CD4-positive, alpha-beta T cell treated with Interleukin-15 for 4 hours (primary cell): ENCODE results near the gene ERC1.

Experiments
- DNase-seq: peaks from one replicate; pipeline ENCODE4 v3.0.0-alpha.2; 2020; ENCODE audit warnings: low spot score

Gene ERC1

DNA sequence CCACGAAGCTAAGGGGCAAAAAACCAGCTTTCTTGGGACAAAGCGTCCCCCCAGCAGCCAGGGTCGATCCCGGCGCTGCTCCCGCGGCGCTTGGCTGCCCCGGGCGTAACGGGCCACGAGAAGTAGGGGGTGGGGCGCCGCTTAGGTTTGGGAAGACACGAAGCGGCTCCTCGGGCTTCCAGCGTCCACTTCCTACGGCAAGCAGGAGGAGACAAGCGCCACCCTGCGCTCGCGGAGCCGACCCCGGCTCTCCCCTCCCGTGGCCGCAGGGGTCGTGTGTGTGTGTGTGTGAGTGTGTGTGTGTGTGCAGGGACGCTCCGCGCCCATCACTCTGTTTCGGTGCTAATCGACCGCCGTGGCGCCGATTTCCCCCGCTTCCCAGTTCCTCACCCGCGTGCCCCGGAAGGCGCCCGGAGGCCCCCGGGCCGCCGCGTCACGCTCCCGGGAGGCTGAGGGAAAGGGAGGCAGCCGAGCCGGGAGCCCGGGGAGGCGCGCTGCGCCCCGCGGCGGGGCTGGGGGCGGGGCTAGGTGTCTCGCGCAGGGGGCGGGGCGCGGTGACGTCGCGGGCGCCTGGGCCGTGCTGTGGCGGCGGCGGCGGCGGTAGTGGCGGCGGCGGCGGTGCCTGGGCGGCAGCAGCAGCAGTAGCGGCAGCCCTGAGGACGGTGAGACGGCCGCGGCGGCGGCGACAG lies at the start of gene ERC1:
Gene ERC1 (plus strand): TSS at position 563 of the 689 bp plus-strand sequence. CDS start 36,681 bp downstream, outside the sequence.
- DNase-seq, result peak; percentile 81

DNA sequence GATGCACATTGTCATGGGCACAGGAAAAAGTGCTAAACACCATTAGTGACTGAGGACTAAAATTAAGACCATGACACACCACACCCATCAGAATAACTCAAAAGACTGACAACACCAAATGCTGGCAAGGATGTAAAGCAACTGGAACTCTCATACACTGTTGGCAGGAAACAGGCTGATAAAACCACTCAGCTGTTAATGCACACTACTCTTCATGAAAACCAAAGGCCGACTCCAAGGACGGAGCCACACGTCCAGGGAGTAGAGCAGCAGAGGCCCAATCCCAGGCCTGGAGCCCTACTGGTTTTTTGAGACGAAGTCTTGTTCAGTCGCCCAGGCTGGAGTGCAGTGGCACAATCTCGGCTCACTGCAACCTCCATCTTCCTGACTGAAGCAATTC lies 48.0 kb upstream of the ERC1 start:
- DNase-seq, result no peak

DNA sequence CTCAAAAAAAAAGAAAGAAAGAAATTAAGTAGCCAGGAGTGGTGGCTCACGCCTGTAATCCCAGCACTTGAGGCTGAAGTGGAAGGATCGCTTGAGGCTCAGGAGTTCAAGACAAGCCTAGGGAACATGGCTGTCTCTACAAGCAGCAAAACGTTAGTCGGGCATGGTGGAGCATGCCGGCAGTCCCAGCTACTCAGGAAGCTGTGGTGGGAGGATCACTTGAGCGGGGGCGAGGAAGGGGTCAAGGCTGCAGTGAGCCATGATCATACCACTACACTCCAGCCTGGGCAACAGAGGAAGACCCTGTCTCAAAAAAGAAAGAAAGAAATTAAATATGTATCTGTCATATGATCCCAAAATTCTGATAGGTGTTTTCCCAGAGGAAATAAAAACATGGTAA lies 46.8 kb upstream of the ERC1 start:
- no peak for DNase-seq

DNA sequence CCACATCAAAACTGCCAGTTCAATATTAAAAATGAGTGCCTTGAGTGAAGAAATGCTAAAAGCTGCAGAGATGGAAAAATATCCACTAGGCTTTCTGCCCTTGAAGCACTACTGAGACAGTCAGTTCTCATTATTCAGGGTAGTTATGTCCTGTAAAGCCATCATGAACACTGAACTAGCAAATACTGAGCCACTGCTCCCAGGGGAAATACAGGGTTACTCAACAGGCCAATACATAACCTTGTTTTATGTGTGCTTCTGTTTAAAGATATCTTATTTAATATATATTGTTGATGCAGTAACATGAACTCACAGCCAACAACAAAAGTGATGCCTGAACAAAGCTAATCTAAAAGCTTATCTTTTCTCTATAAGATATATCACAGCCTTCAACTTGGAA lies 44.8 kb upstream of the ERC1 start:
- no peak for DNase-seq

DNA sequence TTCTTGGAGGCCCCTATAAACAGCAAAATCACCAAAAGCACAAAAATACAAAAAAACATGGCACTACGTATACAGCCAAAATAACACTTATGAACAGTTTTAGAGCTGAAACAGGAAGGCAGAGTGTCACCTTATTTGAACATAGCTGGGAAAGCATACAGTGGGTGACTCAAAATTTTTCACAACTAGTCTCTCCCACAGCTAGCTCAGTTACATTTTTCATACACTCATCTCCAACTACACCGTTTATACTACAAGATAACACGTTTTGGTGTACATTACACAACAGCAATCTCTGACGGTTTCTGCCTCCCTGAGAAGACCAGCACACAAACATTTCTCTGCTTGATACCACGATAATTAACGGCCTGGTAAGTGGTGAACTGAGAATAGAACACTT lies 44.4 kb upstream of the ERC1 start:
- no peak for DNase-seq

DNA sequence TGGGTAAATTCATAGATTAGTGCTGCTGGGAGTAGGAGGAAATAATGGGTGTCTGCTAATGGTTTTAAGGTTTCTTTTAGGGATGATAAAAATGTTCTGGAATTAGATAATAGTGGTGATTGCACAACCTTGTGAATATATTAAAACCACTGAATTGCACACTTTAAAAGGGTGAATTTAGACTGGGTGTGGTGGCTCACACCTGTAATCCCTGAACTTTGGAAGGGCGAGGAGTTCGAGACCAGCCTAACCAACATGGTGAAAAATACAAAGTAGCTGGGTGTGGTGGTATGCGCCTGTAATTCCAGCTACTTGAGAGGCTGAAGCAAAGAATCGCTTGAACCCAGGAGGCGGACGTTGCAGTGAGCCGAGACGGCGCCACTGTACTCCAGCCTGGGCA lies 42.8 kb upstream of the ERC1 start:
- DNase-seq, result no peak

DNA sequence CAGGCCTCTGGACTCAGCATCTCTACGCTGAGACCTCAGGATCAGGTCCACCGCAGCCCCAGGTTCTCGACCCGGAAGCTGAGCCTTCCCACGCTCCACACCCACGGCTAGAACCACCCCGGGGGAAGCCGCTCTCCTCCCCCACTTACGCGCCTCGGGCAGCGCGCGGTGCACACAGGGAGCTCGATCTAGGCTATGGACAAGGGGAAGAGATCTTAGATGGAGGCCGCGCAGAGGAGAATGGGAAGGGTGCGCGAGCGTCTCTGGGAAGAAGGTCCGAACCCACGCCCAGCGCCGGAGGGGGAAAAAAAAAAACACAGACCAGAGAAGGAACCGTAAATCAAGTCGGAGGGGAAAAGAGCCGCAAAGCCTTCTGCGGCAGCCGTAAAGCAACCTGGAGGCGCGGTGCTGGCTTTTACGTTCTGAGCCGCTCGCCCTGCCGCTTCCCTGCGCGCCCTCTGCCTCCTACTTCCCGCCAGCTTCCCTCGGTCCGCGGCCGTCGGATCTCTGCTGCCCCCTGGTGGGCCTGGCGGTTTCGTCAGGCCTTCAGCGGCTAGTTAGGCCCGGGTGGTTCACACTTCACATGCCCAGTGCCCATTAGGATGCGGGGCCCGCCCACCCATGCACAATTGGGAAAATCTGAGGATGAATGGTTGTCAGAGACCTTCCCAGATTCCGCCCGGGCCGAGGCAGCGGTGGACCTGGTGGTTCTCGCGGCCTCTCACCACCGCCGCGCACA lies 41.4 kb upstream of the ERC1 start, which contains the start of gene RAD52:
Gene RAD52 (minus strand): TSS at position 242 of the 739 bp plus-strand sequence. CDS start 16,636 bp downstream, outside the sequence.
- DNase-seq, result peak; percentile 97

DNA sequence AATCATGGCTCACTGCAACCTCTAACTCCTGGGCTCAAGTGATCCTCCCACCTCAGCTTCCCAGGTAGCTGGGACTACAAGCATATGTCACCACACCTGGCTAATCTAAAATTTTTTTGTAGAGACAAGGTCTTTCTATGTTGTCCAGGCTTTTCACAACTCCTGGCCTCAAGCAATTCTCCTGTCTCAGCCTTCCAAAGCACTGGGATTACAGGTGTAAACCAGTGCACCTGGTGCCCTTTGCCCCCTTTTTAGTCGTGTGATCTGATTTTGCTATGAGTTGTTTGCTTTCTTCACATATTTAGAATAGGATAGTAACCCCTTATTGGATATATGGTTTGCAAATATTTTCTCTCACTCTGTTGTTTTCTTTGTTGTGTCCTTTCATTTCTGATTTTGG lies 39.8 kb upstream of the ERC1 start:
- no peak for DNase-seq

DNA sequence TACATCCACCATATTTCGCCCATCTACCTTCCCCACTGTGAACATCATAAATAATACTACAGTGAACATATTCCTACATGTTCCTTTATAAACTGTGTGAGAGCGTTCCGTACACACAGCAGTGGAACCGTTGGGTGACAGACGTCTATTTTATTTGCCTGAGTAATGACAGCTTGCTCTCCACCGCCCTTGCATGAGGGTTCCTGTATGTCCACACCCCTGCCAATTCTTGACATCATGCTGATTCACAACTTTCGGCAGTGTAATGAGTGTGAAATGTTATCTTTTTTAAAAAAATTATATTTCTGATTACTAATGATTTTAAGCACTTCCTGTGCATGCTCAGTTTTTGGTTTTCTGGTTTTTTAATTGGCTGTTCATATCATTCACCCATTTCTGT lies 37.2 kb upstream of the ERC1 start:
- DNase-seq, result no peak

DNA sequence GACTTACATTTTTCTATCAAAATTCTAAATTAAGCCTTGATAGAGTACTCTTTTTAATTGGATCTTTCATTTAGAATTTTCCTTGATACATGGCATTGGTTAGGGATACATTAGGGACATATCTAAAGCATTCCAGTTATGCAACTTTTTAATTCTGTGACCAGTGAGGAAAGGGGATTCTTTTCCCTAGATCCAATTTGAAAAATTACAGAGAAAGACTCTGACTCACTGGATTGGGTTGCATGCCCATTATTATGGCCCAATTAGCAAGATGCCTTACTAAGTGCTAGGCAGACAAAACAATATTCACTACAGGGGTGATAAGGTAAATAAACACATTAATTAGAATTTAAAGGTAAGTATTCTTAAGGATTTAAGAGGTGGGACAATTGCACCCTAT lies 36.3 kb upstream of the ERC1 start:
- no peak for DNase-seq

DNA sequence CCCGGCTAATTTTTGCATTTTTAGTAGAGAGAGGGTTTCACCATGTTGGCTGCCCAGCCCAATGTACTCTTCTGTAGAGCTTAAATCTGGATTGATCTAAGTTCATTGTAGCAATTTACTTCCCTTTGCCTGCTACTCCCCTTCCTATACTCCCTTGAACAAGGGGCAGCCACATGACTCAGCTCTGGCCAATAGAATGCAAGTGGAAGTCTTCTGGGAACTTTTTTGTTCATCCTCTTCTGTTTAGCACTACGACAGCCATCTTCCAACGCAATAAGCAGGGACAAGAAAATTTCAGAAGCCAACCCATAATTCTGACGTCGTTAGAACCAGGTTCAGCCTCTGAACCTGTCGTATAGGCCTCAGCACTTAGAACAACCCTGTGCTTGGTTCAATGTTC lies 35.1 kb upstream of the ERC1 start:
- DNase-seq, result no peak

DNA sequence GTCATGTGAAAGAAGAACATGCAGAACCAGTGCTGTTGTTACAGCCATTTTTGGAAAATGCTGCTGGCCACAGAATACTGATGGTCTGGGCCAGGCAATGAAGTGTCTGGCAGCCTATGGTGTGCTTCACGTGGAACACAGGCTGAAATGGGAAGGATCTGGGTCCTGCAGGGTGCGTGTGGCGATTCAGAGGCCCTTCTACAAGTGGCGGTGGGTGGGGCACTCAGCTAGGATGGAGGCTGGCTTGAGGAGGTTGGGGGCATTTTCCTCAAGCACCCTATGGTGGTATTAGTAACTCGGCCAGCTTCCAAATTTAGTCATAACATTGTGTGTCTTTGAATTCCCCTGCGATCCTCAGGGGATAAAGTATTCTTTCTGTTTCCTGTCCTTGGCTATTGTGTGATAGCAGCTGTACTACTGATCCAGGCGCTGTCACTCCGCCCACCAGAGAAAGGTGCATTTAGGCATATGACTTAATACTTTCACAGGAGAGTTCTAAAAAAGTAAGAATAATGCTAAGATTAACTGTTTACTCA lies 32.4 kb upstream of the ERC1 start:
- no peak for DNase-seq

DNA sequence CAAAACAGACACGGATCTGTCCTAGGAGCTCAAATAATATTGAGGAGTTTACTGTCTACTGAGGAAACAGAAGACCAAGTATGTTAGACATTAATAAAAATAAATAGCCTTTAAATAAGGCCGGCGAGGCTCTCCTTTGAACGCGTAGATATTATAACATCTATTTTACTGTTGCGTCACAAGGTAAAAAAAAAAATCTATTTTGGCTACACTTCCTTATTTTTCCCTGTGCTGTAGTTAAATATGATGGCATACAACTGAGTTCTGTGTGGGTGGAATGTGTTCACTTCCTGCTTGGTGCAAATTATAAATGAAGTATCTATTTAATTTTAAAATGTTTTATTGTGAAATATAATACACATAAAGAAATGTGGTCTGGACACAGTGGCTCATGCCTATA lies 24.3 kb upstream of the ERC1 start:
- DNase-seq, result no peak

DNA sequence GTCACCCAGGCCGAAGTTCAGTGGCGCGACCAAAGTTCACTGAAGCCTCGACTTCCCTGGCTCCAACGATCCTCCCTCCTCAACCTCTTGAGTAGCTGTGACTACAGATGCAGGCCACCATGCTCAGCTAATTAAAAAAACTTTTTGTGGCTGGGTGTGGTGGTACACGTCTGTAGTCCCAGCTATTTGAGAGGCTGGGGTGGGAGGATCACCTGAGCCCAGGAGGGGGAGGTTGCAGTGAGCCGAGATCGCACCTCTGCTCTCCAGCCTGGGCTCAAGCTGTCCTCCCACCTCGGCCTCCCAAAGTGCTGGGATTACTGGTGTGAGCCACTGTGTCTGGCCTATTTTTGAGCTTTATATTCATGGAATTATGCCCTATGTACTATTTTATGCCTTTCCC lies 23.4 kb upstream of the ERC1 start:
- no peak for DNase-seq

DNA sequence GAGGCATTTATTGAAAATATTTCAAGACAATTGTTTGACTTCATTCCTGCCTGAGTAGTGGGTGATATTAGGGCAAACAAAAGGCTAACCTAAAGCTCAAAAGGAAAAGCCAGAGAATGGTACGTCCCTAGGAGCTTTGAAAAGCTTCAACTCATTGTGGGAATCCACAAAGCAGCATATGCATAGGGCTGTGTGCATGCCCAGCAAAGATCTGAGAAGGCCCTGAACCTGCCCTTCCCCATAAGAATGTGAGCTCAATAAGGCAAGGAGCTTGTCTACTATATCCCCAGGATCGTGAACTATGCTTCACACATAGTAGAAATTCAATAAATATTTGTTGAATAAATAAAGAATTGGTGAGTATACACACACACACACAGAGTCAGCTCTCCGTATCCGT lies 22.5 kb upstream of the ERC1 start:
- no peak for DNase-seq

DNA sequence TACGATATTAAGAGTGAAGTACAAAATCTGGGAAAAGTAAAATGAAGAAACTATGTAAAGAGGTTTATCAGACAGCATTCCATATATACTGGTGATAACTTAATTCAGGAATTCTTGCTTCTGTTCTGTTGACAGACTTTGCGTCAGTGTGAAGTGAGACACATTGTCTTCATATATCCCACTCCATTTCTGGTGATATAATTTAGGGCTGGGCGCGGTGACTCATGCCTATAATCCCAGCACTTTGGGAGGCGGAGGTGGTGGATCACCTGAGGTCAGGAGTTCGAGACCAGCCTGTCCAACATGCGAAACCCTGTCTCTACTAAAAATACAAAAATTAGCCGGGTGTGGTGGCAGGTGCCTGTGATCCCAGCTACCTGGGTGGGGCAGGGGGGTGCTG lies 21.2 kb upstream of the ERC1 start:
- DNase-seq, result no peak

DNA sequence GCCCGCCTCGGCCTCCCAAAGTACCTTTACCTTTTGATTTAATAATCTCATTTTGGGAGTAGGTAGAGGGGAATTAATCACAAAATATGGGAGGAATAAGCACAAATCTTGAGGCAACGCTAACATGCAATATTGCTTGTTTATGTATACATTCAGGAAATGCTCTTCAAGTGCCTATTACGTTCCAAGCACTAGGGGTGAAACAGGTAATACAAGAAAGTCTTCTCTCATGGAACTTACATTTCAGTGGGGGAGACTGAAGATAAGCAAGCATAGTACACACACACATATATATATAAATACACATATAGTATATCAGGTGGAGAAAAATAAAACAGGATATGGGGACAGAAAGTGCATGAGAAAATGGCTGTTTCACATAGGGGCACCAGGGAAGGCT lies 19.0 kb upstream of the ERC1 start:
- DNase-seq, result no peak

DNA sequence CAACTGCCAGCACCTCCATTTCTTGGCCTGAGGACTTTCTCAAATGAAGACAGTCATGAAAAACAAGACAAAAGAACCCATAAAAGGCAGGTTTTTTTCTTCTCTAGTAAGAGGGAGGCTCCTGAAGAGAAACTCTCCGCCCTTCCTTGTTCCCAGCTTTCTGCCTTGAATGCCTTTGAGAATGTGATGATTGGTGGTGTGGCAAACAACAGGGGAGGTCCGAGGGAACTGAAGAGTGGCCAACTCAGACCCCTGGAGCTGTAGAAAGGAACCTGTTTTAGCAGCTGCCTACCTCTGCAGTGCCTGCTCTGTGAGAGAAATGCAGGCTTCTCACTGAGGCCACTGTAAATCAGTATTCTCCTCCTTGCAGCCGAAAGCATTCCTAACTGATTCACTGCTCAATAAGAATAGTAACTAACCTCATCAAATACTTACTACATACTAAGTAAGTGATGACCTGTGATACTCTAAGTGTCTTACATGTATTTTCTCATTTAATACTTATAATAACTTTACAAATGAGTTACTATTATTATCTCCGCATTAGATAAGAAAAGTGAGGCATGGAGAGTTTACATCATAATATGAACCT lies 16.7 kb upstream of the ERC1 start:
- DNase-seq, result no peak

DNA sequence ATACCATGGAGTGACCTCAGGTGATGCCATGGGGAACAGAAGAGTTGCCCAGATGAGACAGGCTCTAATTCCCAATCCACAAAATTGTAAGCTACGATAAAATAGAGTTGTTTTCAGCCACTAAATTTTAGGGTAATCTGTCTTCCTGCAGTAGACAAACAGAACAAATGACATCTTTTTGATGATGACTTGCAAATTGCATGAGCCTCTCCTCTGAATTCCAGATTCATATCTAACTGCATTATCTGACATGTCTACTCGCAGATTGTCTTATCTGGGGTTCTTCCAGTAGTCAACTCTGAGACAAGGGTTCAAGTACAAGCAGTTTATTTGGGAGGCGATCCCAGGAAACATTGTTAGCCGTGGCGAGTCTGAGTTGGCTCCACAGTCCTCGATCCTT lies 14.4 kb upstream of the ERC1 start:
- DNase-seq, result no peak

DNA sequence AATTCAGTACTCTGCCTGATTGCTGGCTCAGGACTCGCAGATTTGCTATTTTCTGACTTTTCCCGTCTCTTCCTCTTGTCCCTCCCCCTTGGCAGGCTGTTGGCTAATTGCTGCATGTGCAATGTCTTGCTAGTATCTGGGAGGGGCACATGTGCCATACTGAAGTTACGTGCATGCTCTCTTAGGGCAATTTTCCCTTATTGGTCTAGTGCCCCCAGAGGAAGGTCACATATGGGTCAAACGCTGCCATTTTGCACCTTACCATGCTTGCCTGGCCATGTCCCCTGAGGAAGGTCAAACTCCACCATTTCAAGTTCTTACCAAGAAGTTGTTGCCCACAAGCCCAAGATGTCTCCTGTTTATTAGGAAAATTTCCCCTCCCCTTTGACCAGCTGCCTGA lies 13.9 kb upstream of the ERC1 start:
- DNase-seq, result no peak

DNA sequence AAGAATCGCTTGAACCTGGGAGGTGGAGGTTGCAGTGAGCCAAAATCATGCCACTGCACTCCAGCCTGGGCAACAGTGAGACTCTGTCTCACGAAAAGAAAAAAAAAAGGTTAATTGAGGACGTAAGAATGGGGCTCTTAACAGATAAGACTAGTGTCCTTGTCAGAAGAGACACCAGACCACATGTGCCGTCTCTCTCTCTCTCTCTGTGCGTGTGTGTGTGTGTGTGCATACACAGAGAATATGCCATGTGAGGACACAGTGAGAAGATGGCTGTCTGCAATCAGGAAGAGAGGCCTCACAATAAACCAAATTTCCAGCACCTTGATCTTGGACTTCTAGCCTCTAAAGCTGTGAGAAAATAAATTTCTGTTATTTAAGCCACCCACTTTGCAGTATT lies 11.7 kb upstream of the ERC1 start:
- DNase-seq, result no peak

DNA sequence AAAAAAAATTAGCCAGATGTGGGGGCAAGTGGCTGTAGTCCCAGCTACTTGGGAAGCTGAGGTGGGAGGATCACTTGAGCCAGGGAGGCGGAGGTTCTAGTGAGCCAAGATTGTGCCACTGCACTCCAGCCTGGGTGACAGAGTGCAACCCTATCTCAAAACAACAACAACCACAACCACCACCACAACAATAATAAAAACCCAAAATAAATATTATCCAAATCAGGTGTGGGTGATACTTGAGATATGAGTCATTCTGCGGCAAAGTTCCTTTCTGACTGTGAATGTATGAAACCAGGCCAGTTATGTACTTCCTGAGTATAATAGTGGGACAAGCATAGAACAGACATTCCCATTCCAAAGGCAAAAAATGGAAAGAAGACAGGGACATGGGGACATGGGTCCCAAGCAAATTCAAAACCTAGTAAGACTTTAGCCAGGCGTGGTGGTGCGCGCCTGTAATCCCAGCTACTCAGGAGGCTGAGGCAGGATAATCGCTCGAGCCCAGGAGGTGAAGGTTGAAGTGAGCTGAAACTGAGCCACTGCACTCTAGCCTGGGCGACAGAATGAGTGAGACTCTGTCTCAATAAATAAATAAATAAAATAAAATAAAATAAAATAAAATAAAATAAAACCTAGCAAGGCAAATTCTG lies 9.7 kb upstream of the ERC1 start:
- DNase-seq, result no peak

DNA sequence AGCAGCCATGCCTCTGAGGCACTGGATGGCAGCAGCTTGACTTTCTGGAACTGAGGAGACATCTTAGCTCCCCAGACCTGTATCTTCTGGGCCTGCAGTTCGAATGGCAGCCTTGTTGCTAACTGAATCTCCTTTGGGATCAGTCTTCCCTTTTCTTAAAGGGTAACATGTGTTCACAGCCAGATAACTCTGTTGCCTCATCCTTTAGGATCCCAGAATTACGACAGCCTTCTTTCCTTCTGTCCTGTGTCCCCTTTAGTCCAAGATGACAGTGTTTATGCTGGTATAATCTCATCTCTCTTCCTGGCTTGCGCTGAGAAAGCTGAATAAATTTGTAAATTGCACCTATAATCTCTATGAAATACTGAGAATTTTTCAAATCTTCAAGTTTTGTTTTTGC lies 9.1 kb upstream of the ERC1 start:
- no peak for DNase-seq
